OCI-LY7 (cell line): ENCODE measurements around the gene MYO16. TPM values are rescaled to one million over a fixed set of nuclear protein-coding genes. Genes with fewer than 3 reads are reported as not detected.

Source experiments
- BruUV-seq: library from RNA; stranded (reverse); fragments of 400-500 nt; replicated peaks from 2 replicates; lab custom pipeline; 2021; lab: Mats Ljungman, UMichigan
- CTCF ChIA-PET: fragments of 300-600 bp; sonication (Branson Sonifier 250); formaldehyde crosslinking; loops from one replicate; lab custom pipeline; 2022; ENCODE audit warnings: antibody characterized with exemption; ENCODE audit not compliant: unreplicated experiment; lab: Charles Lee
- POLR2A ChIA-PET: fragments of 300-600 bp; sonication (Branson Sonifier 250); formaldehyde crosslinking; loops from one replicate; lab custom pipeline; 2022; ENCODE audit warnings: antibody characterized with exemption; lab: Charles Lee
- DNase-seq: peaks from one replicate; pipeline ENCODE4 v3.0.0-alpha.2; 2015; ENCODE audit warnings: low spot score
- H2AFZ ChIP-seq: fragments of 200-600 bp; sonication (generic), shearing (Covaris generic); 2 replicates; pipeline ENCODE4 v1.6.1; 2014; ENCODE audit warnings: mild to moderate bottlenecking, antibody characterized with exemption, low read length, moderate library complexity
- H3K27ac ChIP-seq: fragments of 200-600 bp; sonication (generic); 2 replicates; pipeline ENCODE4 v1.5.1; 2014; ENCODE audit warnings: mixed run types, low read depth, mild to moderate bottlenecking, moderate library complexity, low read length, inconsistent platforms; ENCODE audit not compliant: poor library complexity, severe bottlenecking
- H3K36me3 ChIP-seq: fragments of 200-600 bp; sonication (generic); 2 replicates; pipeline ENCODE4 v1.6.1; 2014; ENCODE audit warnings: mild to moderate bottlenecking, antibody characterized with exemption, low read length, moderate library complexity, mixed read lengths; ENCODE audit not compliant: insufficient read depth
- H3K4me1 ChIP-seq: fragments of 200-600 bp; sonication (generic); 2 replicates; pipeline ENCODE4 v1.5.1; 2014; ENCODE audit warnings: mild to moderate bottlenecking, low read length; ENCODE audit not compliant: insufficient read depth, poor library complexity, severe bottlenecking
- H3K4me2 ChIP-seq: fragments of 200-600 bp; sonication (generic); 2 replicates; pipeline ENCODE4 v1.6.1; 2014; ENCODE audit warnings: mild to moderate bottlenecking, low read length
- H3K4me3 ChIP-seq: fragments of 200-600 bp; sonication (generic); 2 replicates; pipeline ENCODE4 v1.5.1; 2014; ENCODE audit warnings: mild to moderate bottlenecking, low read depth, low read length; ENCODE audit not compliant: poor library complexity, severe bottlenecking
- H3K79me2 ChIP-seq: fragments of 200-600 bp; sonication (generic); 2 replicates; pipeline ENCODE4 v1.6.1; 2016; ENCODE audit warnings: low read depth, mild to moderate bottlenecking, low read length, moderate library complexity, mixed read lengths; ENCODE audit not compliant: insufficient read depth
- H3K9me2 ChIP-seq: fragments of 200-600 bp; sonication (generic); 2 replicates; pipeline ENCODE4 v1.6.1; 2016; ENCODE audit warnings: mild to moderate bottlenecking, low read length, mixed read lengths; ENCODE audit not compliant: insufficient read depth
- H3K9me3 ChIP-seq: fragments of 200-600 bp; sonication (generic); 2 replicates; pipeline ENCODE4 v1.6.1; 2014; ENCODE audit warnings: mild to moderate bottlenecking, mixed run types, low read length, mixed read lengths
- H4K20me1 ChIP-seq: fragments of 200-600 bp; sonication (generic); 2 replicates; pipeline ENCODE4 v1.6.1; 2014; ENCODE audit warnings: mild to moderate bottlenecking, antibody characterized with exemption, low read length, moderate library complexity, mixed read lengths; ENCODE audit not compliant: insufficient read depth
- EZH2phosphoT487 ChIP-seq: fragments of 200-600 bp; sonication (generic); IDR thresholded peaks from 2 replicates; pipeline ENCODE4 v1.6.1; 2018; ENCODE audit warnings: low read depth, borderline replicate concordance, mild to moderate bottlenecking, mixed run types, antibody characterized with exemption, low read length, moderate library complexity, mixed read lengths
- intact Hi-C: fragments of 100-400 bp; cut with micrococcal nuclease; formaldehyde crosslinking; loops from one replicate; pipeline ENCODE4 v1.10.0; 2022; ENCODE audit not compliant: unreplicated experiment
- total RNA-seq, 2 experiments: library from RNA; depleted of rRNA in 1 of 2; stranded (reverse); fragments of >200 nt in 1 of 2; shearing (Covaris generic) in 1 of 2; gene quantifications; 2 replicates each; pipeline ENCODE4 v1.2.3, GENCODE V29; 2014 to 2022
- TF ChIP-seq, protein P1 (sequence below): fragments of 200-600 bp; sonication (generic); conservative IDR thresholded peaks from 2 replicates; pipeline ENCODE4 v1.5.1; 2014; ENCODE audit warnings: mild to moderate bottlenecking, antibody characterized with exemption, low read length, moderate library complexity, mixed read lengths

The MYO16 gene
- total RNA-seq, 2 experiments from 2014 or later: 0.06 TPM; not detected in 1

DNA sequence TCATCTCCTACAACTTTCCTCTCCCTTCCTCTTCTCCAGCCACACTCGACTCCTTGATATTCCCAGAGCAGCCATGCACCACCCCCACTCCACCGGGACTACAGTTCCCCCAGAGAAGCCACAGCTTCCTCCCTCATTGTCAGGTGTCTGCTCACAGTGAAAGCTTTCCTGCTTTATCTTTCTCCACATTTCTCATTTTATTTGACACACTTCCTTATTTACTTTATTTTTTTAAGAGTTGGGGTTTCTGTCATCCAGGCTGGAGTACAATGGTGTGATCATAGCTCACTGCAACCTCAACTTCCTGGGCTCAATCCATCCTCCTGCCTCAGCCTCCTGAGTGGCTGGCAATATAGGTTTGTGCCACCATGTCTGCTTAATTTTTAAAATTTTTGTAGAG lies 464.6 kb downstream of the MYO16 start:
- intact Hi-C loops: no loop called here

DNA sequence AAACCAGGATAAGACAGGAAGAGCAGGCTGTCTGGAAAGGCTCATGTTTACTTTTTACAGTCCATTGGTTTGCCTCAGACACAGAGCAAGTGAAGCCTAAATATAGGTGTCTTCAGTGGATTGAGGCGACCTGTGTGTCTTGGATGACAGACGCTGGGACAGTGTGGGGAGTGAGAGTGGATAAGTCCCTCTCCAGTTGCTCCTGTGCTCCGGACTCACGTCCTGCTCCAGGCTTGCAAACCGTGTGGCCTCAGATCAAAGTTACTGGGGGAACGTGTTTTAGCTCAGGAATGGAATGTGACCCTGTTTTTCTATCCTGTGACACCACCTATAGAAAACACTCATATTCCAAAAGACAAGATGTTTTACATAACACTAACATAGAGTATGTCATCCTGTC lies 465.7 kb downstream of the MYO16 start:
- H3K27ac ChIP-seq: no peak overlapping the region
- H3K4me2 ChIP-seq: no peak overlapping the region
- TF ChIP-seq, protein P1, sequence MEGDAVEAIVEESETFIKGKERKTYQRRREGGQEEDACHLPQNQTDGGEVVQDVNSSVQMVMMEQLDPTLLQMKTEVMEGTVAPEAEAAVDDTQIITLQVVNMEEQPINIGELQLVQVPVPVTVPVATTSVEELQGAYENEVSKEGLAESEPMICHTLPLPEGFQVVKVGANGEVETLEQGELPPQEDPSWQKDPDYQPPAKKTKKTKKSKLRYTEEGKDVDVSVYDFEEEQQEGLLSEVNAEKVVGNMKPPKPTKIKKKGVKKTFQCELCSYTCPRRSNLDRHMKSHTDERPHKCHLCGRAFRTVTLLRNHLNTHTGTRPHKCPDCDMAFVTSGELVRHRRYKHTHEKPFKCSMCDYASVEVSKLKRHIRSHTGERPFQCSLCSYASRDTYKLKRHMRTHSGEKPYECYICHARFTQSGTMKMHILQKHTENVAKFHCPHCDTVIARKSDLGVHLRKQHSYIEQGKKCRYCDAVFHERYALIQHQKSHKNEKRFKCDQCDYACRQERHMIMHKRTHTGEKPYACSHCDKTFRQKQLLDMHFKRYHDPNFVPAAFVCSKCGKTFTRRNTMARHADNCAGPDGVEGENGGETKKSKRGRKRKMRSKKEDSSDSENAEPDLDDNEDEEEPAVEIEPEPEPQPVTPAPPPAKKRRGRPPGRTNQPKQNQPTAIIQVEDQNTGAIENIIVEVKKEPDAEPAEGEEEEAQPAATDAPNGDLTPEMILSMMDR: no peak
- no peak for TF ChIP-seq EZH2phosphoT487
- no peak overlapping the region for H3K4me3 ChIP-seq
- no TSS peak for BruUV-seq
- H3K79me2 ChIP-seq: no peaks in the 10 kb centered on the region
- CTCF ChIA-PET: no interaction called here
- no peak overlapping the region for H2AFZ ChIP-seq
- intact Hi-C loops: no loop called here
- no peaks in the 10 kb centered on the region for H3K9me2 ChIP-seq
- no peaks in the 10 kb centered on the region for H3K9me3 ChIP-seq
- no peaks in the 10 kb centered on the region for H3K36me3 ChIP-seq
- no peaks in the 10 kb centered on the region for H3K4me1 ChIP-seq
- no peak for DNase-seq
- POLR2A ChIA-PET: no interaction called here
- H4K20me1 ChIP-seq: no peaks in the 10 kb centered on the region

More for the DNA sequence above, 464.6 kb downstream of the MYO16 start:
- POLR2A ChIA-PET: no interaction called here
- Histone ChIP-seq H3K27ac (no peak overlapping the region), H3K36me3 (no peaks in the 10 kb centered on the region), H3K9me3 (no peaks in the 10 kb centered on the region), H2AFZ (no peak overlapping the region), H3K79me2 (no peaks in the 10 kb centered on the region), H3K4me1 (no peaks in the 10 kb centered on the region), H3K4me2 (no peak overlapping the region), H4K20me1 (no peaks in the 10 kb centered on the region), H3K9me2 (no peaks in the 10 kb centered on the region), H3K4me3 (no peak overlapping the region)
- BruUV-seq: no TSS peak
- DNase-seq: no peak
- CTCF ChIA-PET: no interaction called here
- TF ChIP-seq, protein P1: no peak
- TF ChIP-seq EZH2phosphoT487: no peak

DNA sequence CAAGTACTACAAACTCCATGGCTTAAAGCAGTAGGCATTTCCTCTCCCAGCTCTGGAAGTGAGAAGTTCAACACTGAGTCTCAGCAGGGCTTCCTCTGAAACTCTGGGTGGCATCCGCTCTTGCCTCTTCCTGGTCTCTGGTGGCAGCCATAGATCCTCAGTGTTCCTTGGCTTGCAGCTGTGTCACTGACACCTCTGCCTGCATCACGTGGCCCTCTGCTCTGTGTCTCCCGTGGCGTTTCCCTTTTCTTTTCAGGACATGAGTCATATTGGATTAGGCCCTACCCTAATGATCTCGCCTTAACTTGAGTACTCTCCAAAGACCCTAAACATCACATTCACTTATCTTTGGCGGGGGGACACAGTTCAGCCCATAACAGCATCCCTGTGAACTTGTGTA lies 466.7 kb downstream of the MYO16 start:
- DNase-seq: no peak
- no peak overlapping the region for H3K27ac ChIP-seq
- no peaks in the 10 kb centered on the region for H3K79me2 ChIP-seq
- no peak for TF ChIP-seq EZH2phosphoT487
- H4K20me1 ChIP-seq: no peaks in the 10 kb centered on the region
- H3K4me1 ChIP-seq: no peaks in the 10 kb centered on the region
- intact Hi-C loops: no loop called here
- H3K4me2 ChIP-seq: no peak overlapping the region
- ChIA-PET CTCF (no interaction called here), POLR2A (no interaction called here)
- H3K9me2 ChIP-seq: no peaks in the 10 kb centered on the region
- H3K4me3 ChIP-seq: no peak overlapping the region
- H2AFZ ChIP-seq: no peak overlapping the region
- no peaks in the 10 kb centered on the region for H3K9me3 ChIP-seq
- H3K36me3 ChIP-seq: no peaks in the 10 kb centered on the region
- BruUV-seq: no TSS peak
